Thoracic aorta (tissue), 2 donors: ENCODE data around the gene BBOX1. TPM values are rescaled to one million over a fixed set of nuclear protein-coding genes. Genes with fewer than 3 reads are reported as not detected.

Source experiments
- ATAC-seq: fragments of 150-250 bp; one replicate; pipeline ENCODE4 v1.8.0; 2017; ENCODE audit warnings: low read depth; ENCODE audit not compliant: insufficient number of reproducible peaks, low FRiP score
- DNase-seq: peaks from one replicate; pipeline ENCODE4 v3.0.0-alpha.2; 2020; ENCODE audit warnings: low spot score
- H3K27ac ChIP-seq, 2 donors: fragments of 200-600 bp; sonication (generic); 1 replicate in 1 of 2; 2 replicates in 1 of 2; pipeline ENCODE4 v1.5.1; 2016; ENCODE audit warnings: mild to moderate bottlenecking in 2 of 2, moderate library complexity in 2 of 2
- H3K27me3 ChIP-seq: fragments of 200-600 bp; sonication (generic); replicated peaks from 2 replicates; pipeline ENCODE4 v1.6.0; 2016; ENCODE audit warnings: mild to moderate bottlenecking; ENCODE audit not compliant: insufficient read depth
- H3K36me3 ChIP-seq: fragments of 200-600 bp; sonication (generic); one replicate; pipeline ENCODE4 v1.5.1; 2016
- H3K4me1 ChIP-seq, 2 donors: fragments of 200-600 bp; sonication (generic); 1 replicate in 1 of 2; 2 replicates in 1 of 2; pipeline versions ENCODE4 v1.5.1 to v1.6.0; 2016; ENCODE audit warnings: low read depth in 2 of 2, mild to moderate bottlenecking in 1 of 2; ENCODE audit not compliant: control insufficient read depth in 1 of 2
- H3K4me3 ChIP-seq: fragments of 200-600 bp; sonication (generic); 2 replicates; pipeline ENCODE4 v1.5.1; 2016; ENCODE audit warnings: mild to moderate bottlenecking
- H3K9me3 ChIP-seq: fragments of 200-600 bp; sonication (generic); 2 replicates; pipeline ENCODE4 v1.5.1; 2016
- CTCF ChIP-seq: fragments of 200-600 bp; sonication (generic); IDR thresholded peaks from one replicate; pipeline ENCODE4 v1.5.1; 2019; ENCODE audit warnings: antibody characterized with exemption
- total RNA-seq, 2 donors: library from RNA; depleted of rRNA; stranded (reverse); fragments of >200 nt; gene quantifications; one replicate each; pipeline versions ENCODE4 v1.1.0 to v1.2.3, GENCODE V29; 2016

The BBOX1 gene
- total RNA-seq, 2 donors from 2014 or later, result not detected

DNA sequence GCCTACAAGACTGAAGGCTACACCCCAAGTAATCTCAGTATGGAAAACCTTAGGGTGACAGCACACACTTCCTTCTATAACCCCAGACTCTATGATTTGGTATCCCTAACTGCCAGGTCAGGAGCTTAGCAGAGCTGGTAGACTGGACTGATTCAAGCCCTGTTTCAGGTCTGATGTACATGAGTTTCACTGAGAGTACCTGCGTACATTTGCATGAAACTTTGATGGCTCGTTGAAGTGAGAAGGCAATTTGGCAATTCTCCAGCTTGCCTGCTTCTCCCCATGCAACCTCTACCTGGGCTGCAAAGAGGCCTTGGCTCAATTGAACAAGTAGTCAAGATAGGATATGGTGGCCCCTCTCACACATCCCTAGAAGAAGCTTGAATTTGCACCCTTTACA, 36.5 kb upstream of the BBOX1 start:
- no peak for ATAC-seq
- no peak for DNase-seq
- H3K4me1 ChIP-seq, result peaks cover 7 to 22% of the 10 kb centered on the region in 2 donors
- no peaks in the 10 kb centered on the region for H3K36me3 ChIP-seq
- H3K27me3 ChIP-seq, result no peaks in the 10 kb centered on the region
- no peaks in the 10 kb centered on the region for H3K9me3 ChIP-seq
- no peak overlapping the region for H3K4me3 ChIP-seq
- no peak overlapping the region for H3K27ac ChIP-seq
- no peak for TF ChIP-seq CTCF

- Histone ChIP-seq H3K27me3 (no peaks in the 10 kb centered on the region), H3K27ac (no peak overlapping the region), H3K36me3 (no peaks in the 10 kb centered on the region), H3K4me3 (no peak overlapping the region), H3K9me3 (no peaks in the 10 kb centered on the region), H3K4me1 (peaks cover 19 to 23% of the 10 kb centered on the region in 2 donors)
- TF ChIP-seq CTCF, result no peak
- DNase-seq (no peak), ATAC-seq (no peak)
These were observed 31.6 kb upstream of the BBOX1 start for GRCh38 chr11:27008811-27009535.

DNA sequence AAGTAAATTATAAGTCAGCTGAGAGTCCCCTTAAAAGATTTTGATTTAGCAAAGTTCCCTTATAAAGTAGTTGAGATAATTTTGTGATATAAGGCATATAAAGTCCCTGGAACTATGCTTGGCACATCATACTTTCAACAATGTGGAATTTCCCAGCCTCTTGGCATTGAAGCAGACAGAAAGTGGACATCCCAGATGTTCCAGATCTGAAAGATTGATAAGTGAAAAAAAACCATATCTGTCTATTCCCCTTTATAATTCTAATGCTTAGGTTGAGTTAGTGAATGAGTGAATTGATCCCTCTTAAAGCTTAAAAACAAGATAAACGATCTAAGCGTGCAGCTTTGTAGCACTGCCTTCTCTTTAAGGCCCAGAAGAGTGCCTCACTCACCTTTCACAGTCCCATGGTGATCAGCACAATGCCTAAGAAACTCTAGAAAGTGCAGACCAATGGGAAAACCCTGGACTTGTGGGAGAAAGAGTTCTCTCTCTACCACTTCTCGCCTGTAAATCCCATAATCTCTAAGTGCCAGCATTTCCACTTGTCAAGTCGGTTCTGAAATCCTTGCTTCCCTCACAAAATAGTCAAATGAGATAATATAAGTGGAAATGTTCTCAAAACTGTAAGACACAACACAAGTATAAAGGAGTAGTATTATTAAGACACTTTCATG, 28.9 kb upstream of the BBOX1 start:
- H3K4me1 ChIP-seq, result peaks cover 22 to 31% of the 10 kb centered on the region in 2 donors
- H3K36me3 ChIP-seq, result no peaks in the 10 kb centered on the region
- DNase-seq (no peak), ATAC-seq (no peak)
- no peak overlapping the region for H3K4me3 ChIP-seq
- no peak for TF ChIP-seq CTCF
- peak overlapping the region; percentile 36 to 72 for H3K27ac ChIP-seq
- no peaks in the 10 kb centered on the region for H3K27me3 ChIP-seq
- no peaks in the 10 kb centered on the region for H3K9me3 ChIP-seq

DNA sequence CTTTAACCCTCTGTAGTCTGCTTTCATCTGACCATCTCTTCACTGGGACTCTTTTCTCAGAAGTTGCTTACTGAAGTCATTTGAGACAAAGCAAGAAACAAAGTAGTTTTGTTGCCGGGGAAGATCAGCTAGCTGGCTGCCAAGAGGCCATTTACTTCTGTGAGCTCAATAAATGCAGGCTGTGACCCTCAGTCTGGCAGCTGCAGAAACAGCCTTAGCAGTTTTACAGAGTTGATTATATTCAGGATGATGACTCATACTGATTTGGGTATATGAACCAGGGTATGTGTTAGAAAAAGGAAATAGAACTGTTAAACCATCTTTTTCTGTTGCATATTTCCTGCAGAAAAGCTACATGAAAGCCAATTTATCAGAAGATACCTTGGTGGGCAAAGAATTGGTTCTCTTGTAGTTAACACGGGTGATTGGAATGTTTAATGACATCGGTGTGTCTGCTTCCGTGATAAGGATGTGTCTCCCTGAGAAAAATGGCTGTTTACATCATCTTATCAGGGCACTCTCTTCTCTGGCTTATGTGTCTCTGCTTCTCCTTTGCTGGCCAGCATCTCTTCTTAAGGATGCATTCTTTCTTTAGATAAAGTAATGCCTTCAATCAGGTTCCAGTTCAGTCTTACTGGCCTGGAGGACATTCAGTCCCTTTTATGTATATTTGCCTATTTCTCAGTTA, 28.2 kb upstream of the BBOX1 start:
- H3K4me3 ChIP-seq, result no peak overlapping the region
- DNase-seq (no peak), ATAC-seq (no peak)
- no peaks in the 10 kb centered on the region for H3K9me3 ChIP-seq
- peak overlapping the region; percentile 36 to 72 for H3K27ac ChIP-seq
- peaks cover 22 to 31% of the 10 kb centered on the region in 2 donors for H3K4me1 ChIP-seq
- no peaks in the 10 kb centered on the region for H3K36me3 ChIP-seq
- H3K27me3 ChIP-seq, result no peaks in the 10 kb centered on the region
- TF ChIP-seq CTCF, result no peak

- H3K27ac ChIP-seq, result peak overlapping the region; percentile 64 to 72
- DNase-seq, result no peak
- H3K36me3 ChIP-seq, result no peaks in the 10 kb centered on the region
- no peak for TF ChIP-seq CTCF
- no peak overlapping the region for H3K4me3 ChIP-seq
- no peaks in the 10 kb centered on the region for H3K9me3 ChIP-seq
- H3K27me3 ChIP-seq, result no peaks in the 10 kb centered on the region
- H3K4me1 ChIP-seq, result peaks cover 22 to 33% of the 10 kb centered on the region in 2 donors
- ATAC-seq, result no peak
These were observed 26.7 kb upstream of the BBOX1 start for GRCh38 chr11:27013781-27014361.
